Endothelial cell of umbilical vein (primary cell): ENCODE results near the gene ARHGEF28.

Experiments
- EZH2 ChIP-seq: IDR thresholded peaks from 2 replicates; pipeline ENCODE4 v1.6.1; 2012; ENCODE audit warnings: borderline replicate concordance, low read depth, mild to moderate bottlenecking, moderate library complexity, low read length, inconsistent platforms; ENCODE audit not compliant: severe bottlenecking
- JUN ChIP-seq: IDR thresholded peaks from 2 replicates; pipeline ENCODE4 v1.6.1; 2011; ENCODE audit warnings: borderline replicate concordance, low read depth; ENCODE audit not compliant: insufficient read length, insufficient read depth
- MYC ChIP-seq: IDR thresholded peaks from one replicate; pipeline ENCODE4 v1.6.1; 2011; ENCODE audit warnings: mild to moderate bottlenecking, low read depth, low read length
- POLR2A ChIP-seq: IDR thresholded peaks from 2 replicates; pipeline ENCODE4 v1.6.1; 2012; ENCODE audit warnings: low read depth, mild to moderate bottlenecking, control low read depth, low read length
- POLR2AphosphoS5 ChIP-seq: IDR thresholded peaks from 2 replicates; pipeline ENCODE4 v1.6.1; 2012; ENCODE audit warnings: low read depth, mild to moderate bottlenecking, control low read depth, low read length, moderate library complexity; ENCODE audit not compliant: insufficient read depth
- TF ChIP-seq, protein P1 (sequence below), 2 donors: IDR thresholded peaks; 1 replicate in 1 of 2; 2 replicates in 1 of 2; pipeline ENCODE4 v1.5.1; 2011; ENCODE audit warnings: low read length in 2 of 2, mild to moderate bottlenecking in 2 of 2, moderate library complexity in 2 of 2, control low read depth in 1 of 2, inconsistent platforms in 1 of 2, low read depth in 1 of 2; ENCODE audit not compliant: insufficient read depth in 1 of 2; ENCODE audit errors: extremely low read depth in 1 of 2
- TF ChIP-seq, protein P2 (sequence below): IDR thresholded peaks from 2 replicates; pipeline ENCODE4 v1.6.1; 2011; ENCODE audit not compliant: insufficient read depth, insufficient read length

DNA sequence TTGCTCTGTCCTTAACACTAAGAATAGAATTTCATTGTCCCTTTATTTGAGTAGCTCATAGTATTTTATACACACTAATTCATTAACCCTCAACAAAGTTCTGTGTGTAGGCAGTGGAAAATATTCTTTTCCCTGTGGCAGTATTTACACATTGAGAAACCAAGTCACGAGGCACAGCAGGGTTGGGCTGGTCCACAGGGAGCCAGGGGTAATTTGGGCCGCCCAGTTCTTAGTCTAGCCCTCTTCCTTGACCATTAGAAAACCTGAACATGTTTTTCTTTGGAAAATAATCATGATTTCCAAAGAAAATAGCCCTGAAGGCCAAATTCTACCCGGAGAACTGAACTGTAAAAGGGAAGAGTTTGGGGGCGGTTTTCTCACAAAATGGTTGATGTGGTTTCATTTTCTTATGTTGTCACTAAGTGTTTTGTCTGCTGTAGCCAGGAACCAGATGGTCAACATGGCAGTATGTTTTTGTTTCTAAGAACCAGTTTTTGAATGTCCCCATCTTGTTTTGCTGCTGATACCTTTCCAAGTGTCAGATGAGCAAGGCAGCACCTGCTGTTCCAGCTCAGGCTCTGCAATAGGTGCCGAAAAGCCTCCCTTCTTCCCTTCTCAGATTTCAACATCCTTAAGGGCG is 29.6 kb downstream of the ARHGEF28 start:
- TF ChIP-seq POLR2AphosphoS5 (no peak), POLR2A (no peak), EZH2 (no peak), MYC (no peak), JUN (no peak)
- TF ChIP-seq, protein P1, sequence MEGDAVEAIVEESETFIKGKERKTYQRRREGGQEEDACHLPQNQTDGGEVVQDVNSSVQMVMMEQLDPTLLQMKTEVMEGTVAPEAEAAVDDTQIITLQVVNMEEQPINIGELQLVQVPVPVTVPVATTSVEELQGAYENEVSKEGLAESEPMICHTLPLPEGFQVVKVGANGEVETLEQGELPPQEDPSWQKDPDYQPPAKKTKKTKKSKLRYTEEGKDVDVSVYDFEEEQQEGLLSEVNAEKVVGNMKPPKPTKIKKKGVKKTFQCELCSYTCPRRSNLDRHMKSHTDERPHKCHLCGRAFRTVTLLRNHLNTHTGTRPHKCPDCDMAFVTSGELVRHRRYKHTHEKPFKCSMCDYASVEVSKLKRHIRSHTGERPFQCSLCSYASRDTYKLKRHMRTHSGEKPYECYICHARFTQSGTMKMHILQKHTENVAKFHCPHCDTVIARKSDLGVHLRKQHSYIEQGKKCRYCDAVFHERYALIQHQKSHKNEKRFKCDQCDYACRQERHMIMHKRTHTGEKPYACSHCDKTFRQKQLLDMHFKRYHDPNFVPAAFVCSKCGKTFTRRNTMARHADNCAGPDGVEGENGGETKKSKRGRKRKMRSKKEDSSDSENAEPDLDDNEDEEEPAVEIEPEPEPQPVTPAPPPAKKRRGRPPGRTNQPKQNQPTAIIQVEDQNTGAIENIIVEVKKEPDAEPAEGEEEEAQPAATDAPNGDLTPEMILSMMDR (IDR thresholded peaks at IDR 0.05; ENCODE audit: extremely low read depth in 1 of 2, insufficient read depth in 1 of 2, low read depth in 1 of 2, low read length in 2 of 2) = no peak
- TF ChIP-seq, protein P2, sequence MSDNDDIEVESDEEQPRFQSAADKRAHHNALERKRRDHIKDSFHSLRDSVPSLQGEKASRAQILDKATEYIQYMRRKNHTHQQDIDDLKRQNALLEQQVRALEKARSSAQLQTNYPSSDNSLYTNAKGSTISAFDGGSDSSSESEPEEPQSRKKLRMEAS = no peak
